Gastrocnemius medialis (tissue), 4 donors: ENCODE measurements around the gene NLRP13. TPM values are rescaled to one million over a fixed set of nuclear protein-coding genes. Genes with fewer than 3 reads are reported as not detected.

Source experiments
- total RNA-seq, 4 donors: library from RNA; depleted of rRNA; stranded (reverse); fragments of >200 nt; gene quantifications; one replicate each; pipeline versions ENCODE4 v1.1.0 to v1.2.3, GENCODE V29; 2016

The NLRP13 gene
- total RNA-seq, 4 donors from 2014 or later, result not detected

Other genes starting within 250 kb of the NLRP13 start
- not detected for gene NLRP9, start 193.9 kb downstream of the NLRP13 start, total RNA-seq
- gene RFPL4A, start 173.2 kb downstream of the NLRP13 start, total RNA-seq, result not detected
- not detected for gene RFPL4AL1, start 163.2 kb downstream of the NLRP13 start, total RNA-seq
- gene NLRP11, start 100.3 kb downstream of the NLRP13 start, total RNA-seq, result not detected
- gene NLRP4, start 95.8 kb downstream of the NLRP13 start, total RNA-seq, result not detected
- gene NLRP8, start 15.5 kb upstream of the NLRP13 start, total RNA-seq, result not detected
- not detected for gene NLRP5, start 54.4 kb upstream of the NLRP13 start, total RNA-seq
- gene ZNF787, start 189.0 kb upstream of the NLRP13 start, total RNA-seq, result 10 to 100 TPM; 16.7 to 43.0 (median 26.5) TPM
- gene ZNF444, start 209.0 kb upstream of the NLRP13 start, total RNA-seq, result 10 to 100 TPM; 16.4 to 38.9 (median 24.9) TPM
- not detected for gene GALP, start 243.7 kb upstream of the NLRP13 start, total RNA-seq